ENCODE results near the gene CRABP1.
"Not testable (repeated sequence)": the region's sequence is repeated elsewhere in the genome, so short reads cannot be mapped to it uniquely, and the experiment has no call there.

- not testable (repeated sequence) for TF ChIP-seq CTCF (IDR thresholded peaks at IDR 0.05); ZFP36 (IDR thresholded peaks at IDR 0.05; ENCODE audit: borderline replicate concordance, partially characterized antibody); EP300 (IDR thresholded peaks at IDR 0.05); BHLHE40 (IDR thresholded peaks at IDR 0.05; ENCODE audit: low read depth, low read length); REST (IDR thresholded peaks at IDR 0.05); TP53 (CRISPR knock-in tag; IDR thresholded peaks at IDR 0.05)
- TF ChIP-seq, protein P1, sequence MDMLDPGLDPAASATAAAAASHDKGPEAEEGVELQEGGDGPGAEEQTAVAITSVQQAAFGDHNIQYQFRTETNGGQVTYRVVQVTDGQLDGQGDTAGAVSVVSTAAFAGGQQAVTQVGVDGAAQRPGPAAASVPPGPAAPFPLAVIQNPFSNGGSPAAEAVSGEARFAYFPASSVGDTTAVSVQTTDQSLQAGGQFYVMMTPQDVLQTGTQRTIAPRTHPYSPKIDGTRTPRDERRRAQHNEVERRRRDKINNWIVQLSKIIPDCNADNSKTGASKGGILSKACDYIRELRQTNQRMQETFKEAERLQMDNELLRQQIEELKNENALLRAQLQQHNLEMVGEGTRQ (IDR thresholded peaks at IDR 0.05), result not testable (repeated sequence)
These were observed 40.0 kb downstream of the CRABP1 start for GRCh38 chr15:78380143-78380542.
